Epithelial cell of esophagus (primary cell): ENCODE measurements around the gene TAX1BP3.
A peak's percentile ranks its signal among the peaks of the same experiment; 100 is the strongest.

ENCODE experiments used
- DNase-seq: peaks from one replicate; pipeline ENCODE4 v3.0.0; 2010; ENCODE audit warnings: low read depth
- H3K4me3 ChIP-seq: 2 replicates; pipeline ENCODE4 v1.5.1; 2011; ENCODE audit warnings: mild to moderate bottlenecking, low read length, control low read depth
- TF ChIP-seq, protein P1 (sequence below): IDR thresholded peaks from 2 replicates; pipeline ENCODE4 v1.5.1; 2011; ENCODE audit warnings: low read depth, mild to moderate bottlenecking, low read length, control low read depth, inconsistent platforms; ENCODE audit not compliant: insufficient read depth; ENCODE audit errors: missing control alignments

TAX1BP3 gene

DNA sequence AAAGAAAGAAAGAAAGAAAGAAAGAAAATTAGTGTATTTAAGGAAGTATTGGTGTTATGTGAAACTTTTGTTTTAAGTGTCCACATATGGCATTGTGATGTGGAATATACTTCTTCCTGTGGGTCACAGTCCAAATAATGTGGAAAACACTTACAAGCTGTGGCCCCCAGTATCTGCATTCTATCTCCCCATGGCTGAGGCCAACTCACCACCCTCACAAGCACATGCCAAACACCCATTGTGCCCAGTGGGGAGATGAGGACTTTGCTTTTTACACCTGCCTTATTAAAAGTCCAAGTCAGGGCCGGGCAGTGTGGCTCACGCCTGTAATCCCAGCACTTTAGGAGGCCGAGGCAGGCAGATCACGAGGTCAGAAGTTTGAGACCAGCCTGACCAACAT, 31.6 kb upstream of the TAX1BP3 start:
- no peak overlapping the region for H3K4me3 ChIP-seq
- no peak for DNase-seq
- TF ChIP-seq, protein P1, sequence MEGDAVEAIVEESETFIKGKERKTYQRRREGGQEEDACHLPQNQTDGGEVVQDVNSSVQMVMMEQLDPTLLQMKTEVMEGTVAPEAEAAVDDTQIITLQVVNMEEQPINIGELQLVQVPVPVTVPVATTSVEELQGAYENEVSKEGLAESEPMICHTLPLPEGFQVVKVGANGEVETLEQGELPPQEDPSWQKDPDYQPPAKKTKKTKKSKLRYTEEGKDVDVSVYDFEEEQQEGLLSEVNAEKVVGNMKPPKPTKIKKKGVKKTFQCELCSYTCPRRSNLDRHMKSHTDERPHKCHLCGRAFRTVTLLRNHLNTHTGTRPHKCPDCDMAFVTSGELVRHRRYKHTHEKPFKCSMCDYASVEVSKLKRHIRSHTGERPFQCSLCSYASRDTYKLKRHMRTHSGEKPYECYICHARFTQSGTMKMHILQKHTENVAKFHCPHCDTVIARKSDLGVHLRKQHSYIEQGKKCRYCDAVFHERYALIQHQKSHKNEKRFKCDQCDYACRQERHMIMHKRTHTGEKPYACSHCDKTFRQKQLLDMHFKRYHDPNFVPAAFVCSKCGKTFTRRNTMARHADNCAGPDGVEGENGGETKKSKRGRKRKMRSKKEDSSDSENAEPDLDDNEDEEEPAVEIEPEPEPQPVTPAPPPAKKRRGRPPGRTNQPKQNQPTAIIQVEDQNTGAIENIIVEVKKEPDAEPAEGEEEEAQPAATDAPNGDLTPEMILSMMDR, result no peak

DNA sequence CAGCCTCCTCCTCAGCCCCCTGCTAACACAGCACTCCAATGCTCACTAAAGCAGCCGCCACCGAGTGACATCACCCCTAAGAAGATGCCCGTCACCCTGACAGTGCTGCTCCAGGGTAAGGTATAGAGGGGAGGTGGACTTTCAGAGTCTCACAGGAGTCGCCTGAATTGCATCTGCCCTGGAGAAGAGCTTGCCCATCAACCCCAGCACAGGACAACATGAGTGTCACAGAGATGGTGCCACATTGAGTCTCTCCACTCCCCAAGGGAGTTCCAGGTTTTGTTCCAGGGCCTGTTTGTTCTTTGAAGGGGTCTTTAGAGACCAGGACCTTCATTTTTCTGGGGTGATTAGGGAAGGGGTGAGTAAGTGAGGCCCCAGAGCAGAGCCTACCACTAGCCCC, 29.8 kb upstream of the TAX1BP3 start:
- TF ChIP-seq, protein P1, result no peak
- no peak overlapping the region for H3K4me3 ChIP-seq
- no peak for DNase-seq

DNA sequence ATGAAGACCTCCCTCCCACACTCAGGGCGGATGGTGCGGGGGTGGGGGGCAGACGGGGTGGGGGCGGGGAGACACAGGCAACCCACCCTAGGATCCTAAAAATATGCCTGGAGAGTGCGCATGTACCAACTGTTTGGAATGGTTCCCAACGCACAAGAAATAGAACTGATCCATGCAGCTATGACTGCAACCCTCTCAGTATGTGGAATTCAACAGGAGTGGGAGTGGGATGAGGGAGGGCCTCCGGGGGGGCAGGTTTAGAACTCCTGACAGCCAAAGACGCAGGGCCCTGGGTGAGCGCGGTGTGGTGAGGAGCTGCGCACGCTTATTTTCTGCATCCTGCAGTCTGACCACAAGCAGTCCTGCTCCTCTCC, 28.7 kb upstream of the TAX1BP3 start:
- no peak for DNase-seq
- TF ChIP-seq, protein P1, result no peak
- H3K4me3 ChIP-seq, result no peak overlapping the region

DNA sequence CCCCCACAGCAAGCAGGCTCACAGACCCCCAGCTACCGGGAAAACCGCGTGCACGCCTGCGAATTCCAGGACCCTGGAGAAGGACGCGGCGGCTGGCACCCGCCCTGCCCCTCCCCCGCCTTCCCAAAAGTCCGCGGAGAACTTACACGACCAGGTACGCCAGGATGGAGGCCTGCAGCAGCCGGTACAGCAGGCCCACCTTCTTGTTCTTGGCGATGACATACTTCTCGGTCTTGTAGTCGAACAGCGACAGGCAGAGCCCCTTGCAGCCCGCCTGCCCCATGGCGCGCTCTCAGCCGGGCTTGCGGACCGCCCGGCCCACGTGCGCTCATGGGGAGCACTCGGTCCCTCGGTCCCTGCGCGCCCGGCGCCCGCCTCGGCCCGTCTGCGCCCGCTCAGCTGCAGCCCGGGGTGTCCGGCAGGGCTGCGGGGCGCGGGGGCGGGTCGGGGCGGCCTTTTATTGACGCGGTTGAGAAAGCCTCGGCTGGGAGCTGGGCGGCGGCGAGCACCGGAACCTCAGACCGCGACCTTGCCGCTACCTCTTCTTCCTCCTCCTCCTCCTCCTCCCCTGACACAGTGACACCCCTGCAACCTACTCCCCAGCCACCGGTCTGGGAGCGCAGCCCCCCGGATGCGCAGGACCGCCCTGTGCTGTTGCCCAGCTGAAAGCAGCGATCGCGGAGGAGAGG, 27.5 kb upstream of the TAX1BP3 start, which contains the start of gene P2RX5:
Gene P2RX5, minus strand, starts transcription at position 433 of the 689 bp plus-strand sequence. Its CDS starts 150 bp downstream, at position 283.
- H3K4me3 ChIP-seq, result peak within 1 kb of the TSS; percentile 37
- TF ChIP-seq, protein P1, result no peak
- peak; percentile 27 for DNase-seq

DNA sequence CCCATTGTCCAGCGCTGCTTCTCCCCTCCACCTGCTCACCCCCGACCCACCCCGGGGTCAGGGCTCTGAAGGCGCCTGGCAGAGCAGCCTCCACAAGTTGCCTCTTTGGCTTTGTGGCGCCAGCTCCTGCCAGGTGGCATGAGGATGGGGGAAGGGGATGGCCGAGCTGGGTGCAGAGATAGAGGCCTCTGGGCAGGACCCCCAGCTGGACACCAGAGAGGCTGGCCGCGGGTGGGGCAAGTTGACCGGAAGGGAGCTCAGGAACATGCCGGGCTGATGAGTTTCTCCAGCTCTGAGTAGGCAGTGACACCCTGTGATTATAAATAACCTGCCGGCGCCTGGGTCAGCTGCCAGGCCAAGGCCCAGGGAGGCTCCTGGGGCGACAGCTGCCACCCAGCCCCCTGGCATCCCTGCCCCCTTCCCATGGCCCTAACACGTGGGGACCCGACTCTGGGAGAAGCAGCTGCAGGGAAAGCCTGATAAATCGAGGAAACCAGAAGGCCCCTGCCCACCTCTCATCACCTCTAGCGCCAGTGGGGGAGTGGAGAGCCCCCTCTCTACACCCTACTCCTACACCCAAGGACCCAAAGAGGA, 26.8 kb upstream of the TAX1BP3 start:
- H3K4me3 ChIP-seq, result peak overlapping the region; percentile 37
- TF ChIP-seq, protein P1, result no peak
- no peak for DNase-seq

DNA sequence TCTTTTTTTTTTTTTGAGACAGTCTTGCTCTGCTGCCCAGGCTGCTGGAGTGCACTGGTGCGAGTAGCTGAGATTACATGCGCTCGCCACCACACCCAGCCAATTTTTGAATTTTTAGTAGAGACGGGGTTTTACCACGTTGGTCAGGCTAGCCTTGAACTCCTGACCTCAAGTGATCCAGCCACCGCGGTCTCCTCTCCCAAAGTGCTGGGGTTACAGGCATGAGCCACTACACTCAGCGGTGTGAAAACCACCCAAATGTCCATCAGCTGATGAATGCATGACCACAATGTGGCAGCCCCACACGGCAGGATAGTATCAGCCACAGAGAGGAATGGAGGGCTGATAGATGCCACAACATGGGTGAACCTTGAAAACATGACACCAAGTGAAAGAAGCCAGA, 25.5 kb upstream of the TAX1BP3 start:
- no peak for DNase-seq
- TF ChIP-seq, protein P1, result no peak
- no peak overlapping the region for H3K4me3 ChIP-seq

DNA sequence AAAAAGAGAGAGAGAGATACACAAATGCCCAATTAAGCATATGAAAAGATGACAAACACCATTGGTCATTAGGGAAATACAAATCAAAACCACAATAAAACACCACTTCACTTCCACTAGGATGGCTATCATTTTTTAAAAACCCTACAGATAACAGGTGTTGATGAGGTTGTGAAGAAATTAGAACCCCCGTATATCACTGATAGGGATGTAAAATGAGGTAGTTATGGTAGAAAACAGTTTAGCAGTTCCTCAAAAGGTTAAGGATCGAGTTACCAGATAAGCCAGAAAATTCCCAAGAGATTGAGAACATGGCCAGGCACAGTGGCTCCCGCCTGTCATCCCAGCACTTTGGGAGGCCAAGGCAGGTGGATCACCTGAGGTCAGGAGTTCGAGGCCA, 24.8 kb upstream of the TAX1BP3 start:
- TF ChIP-seq, protein P1, result no peak
- DNase-seq, result no peak
- H3K4me3 ChIP-seq, result no peak overlapping the region
